ENCODE measurements around the gene CSF1R. TPM values are rescaled to one million over a fixed set of nuclear protein-coding genes. Genes with fewer than 3 reads are reported as not detected.

CSF1R gene
- total RNA-seq, 4 donors from 2014 or later = 12.3 to 58.0 (median 35.2) TPM

- 29% methylated on average over 2 of the region's 12 CpGs; no CpG with 5 or more reads in 1 of the 2 donors for WGBS, 2 donors (ENCODE audit: low coverage in 1 of 2)
- H3K4me3 ChIP-seq = no peak overlapping the region
- peaks cover 0 to 78% (median 48%) of the 10 kb centered on the region in 3 donors for H3K4me1 ChIP-seq
- ATAC-seq = peak; percentile 27
- H3K9me3 ChIP-seq = no peaks in the 10 kb centered on the region
- peaks cover 0 to 81% of the 10 kb centered on the region in 2 donors for H3K36me3 ChIP-seq
- TF ChIP-seq CTCF (IDR thresholded peaks at IDR 0.05) = no peak
- no peak for TF ChIP-seq POLR2AphosphoS5 (IDR thresholded peaks at IDR 0.05)
- TF ChIP-seq EP300 (IDR thresholded peaks at IDR 0.05) = no peak
- TF ChIP-seq POLR2A (IDR thresholded peaks at IDR 0.05) = no peak
- no peaks in the 10 kb centered on the region for H3K27me3 ChIP-seq
- peak overlapping the region in 3 of 4 donors; percentile 60 to 90 (median 83) for H3K27ac ChIP-seq
Measured at GRCh38 chr5:150131978-150132694, 45.8 kb upstream of the CSF1R start.

GRCh38 chr5:150131461-150131860 is 45.1 kb upstream of the CSF1R start:
- Histone ChIP-seq H3K36me3 (peaks cover 0 to 88% of the 10 kb centered on the region in 2 donors), H3K27me3 (no peaks in the 10 kb centered on the region), H3K4me1 (peaks cover 0 to 71% (median 41%) of the 10 kb centered on the region in 3 donors), H3K27ac (peak overlapping the region in 3 of 4 donors; percentile 12 to 90 (median 60)), H3K9me3 (no peaks in the 10 kb centered on the region), H3K4me3 (no peak overlapping the region)
- 75 to 88% methylated on average over 1 to 3 of the region's 4 CpGs for WGBS, 2 donors (ENCODE audit: low coverage in 1 of 2)
- no peak for TF ChIP-seq CTCF (IDR thresholded peaks at IDR 0.05)
- TF ChIP-seq POLR2A (IDR thresholded peaks at IDR 0.05) = no peak
- TF ChIP-seq POLR2AphosphoS5 (IDR thresholded peaks at IDR 0.05) = no peak
- TF ChIP-seq EP300 (IDR thresholded peaks at IDR 0.05) = no peak
- no peak for ATAC-seq

DNA sequence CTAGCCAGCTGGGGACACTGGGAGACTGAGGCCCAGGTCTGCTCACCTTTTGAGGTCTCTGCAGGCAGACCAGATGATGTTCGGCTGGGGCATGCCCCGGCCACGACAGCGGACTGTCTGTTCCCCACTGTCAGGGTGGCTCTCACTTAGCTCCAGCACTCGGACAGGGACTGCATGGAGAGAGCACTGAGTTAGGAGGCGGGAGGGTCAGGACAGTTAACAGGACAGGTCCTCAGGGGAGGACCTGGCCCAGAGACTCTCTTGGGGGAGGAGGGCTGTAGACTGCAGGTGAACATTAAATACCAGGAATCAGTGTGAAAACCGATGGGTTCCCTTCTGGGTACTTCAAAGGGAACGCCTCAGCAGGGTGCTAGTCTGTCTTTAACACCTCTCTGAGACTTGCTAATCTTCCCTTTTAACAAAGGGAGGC is 44.2 kb upstream of the CSF1R start:
- TF ChIP-seq EP300 (IDR thresholded peaks at IDR 0.05) = no peak
- TF ChIP-seq CTCF (IDR thresholded peaks at IDR 0.05) = no peak
- no peak for TF ChIP-seq POLR2A (IDR thresholded peaks at IDR 0.05)
- TF ChIP-seq POLR2AphosphoS5 (IDR thresholded peaks at IDR 0.05) = no peak
- no peaks in the 10 kb centered on the region for H3K27me3 ChIP-seq
- peaks cover 0 to 62% (median 32%) of the 10 kb centered on the region in 3 donors for H3K4me1 ChIP-seq
- 65% methylated on average over 2 of the region's 8 CpGs; no CpG with 5 or more reads in 1 of the 2 donors for WGBS, 2 donors (ENCODE audit: low coverage in 1 of 2)
- peak overlapping the region in 3 of 4 donors; percentile 27 to 50 (median 37) for H3K27ac ChIP-seq
- no peak overlapping the region for H3K4me3 ChIP-seq
- no peaks in the 10 kb centered on the region for H3K9me3 ChIP-seq
- no peak for ATAC-seq
- peaks cover 0 to 89% of the 10 kb centered on the region in 2 donors for H3K36me3 ChIP-seq

GRCh38 chr5:150129813-150130492 is 43.6 kb upstream of the CSF1R start:
- Histone ChIP-seq H3K4me1 (peaks cover 0 to 56% (median 32%) of the 10 kb centered on the region in 3 donors), H3K27me3 (no peaks in the 10 kb centered on the region), H3K9me3 (no peaks in the 10 kb centered on the region), H3K27ac (peak overlapping the region in 3 of 4 donors; percentile 27 to 50 (median 37)), H3K36me3 (peaks cover 0 to 89% of the 10 kb centered on the region in 2 donors), H3K4me3 (peak overlapping the region in 1 of 2 donors; percentile 20)
- peak; percentile 80 for ATAC-seq
- WGBS, 2 donors (ENCODE audit: low coverage in 1 of 2) = 12 to 27% methylated on average over 7 to 8 of the region's 25 CpGs
- TF ChIP-seq CTCF (IDR thresholded peaks at IDR 0.05) = peak in 3 of 4 experiments; percentile 96 to 98 (median 96)
- TF ChIP-seq EP300 (IDR thresholded peaks at IDR 0.05) = no peak
- TF ChIP-seq POLR2AphosphoS5 (IDR thresholded peaks at IDR 0.05) = peak; percentile 47

Data from gastroesophageal sphincter (tissue), 4 donors.